Activated CD4-positive, alpha-beta T cell treated with anti-CD3 and anti-CD28 coated beads, Interleukin-2, amount 50 U/mL, for 24 hours (primary cell): Measurements from ENCODE around the gene XK.
A peak's percentile ranks its signal among the peaks of the same experiment; 100 is the strongest.
"Not testable (repeated sequence)": the region's sequence is repeated elsewhere in the genome, so short reads cannot be mapped to it uniquely, and the experiment has no call there.

Experiments
- DNase-seq, 2 donors: peaks; one replicate each; pipeline ENCODE4 v3.0.0-alpha.2; 2020; ENCODE audit warnings: low read depth in 1 of 2, low spot score in 1 of 2

Gene XK

GRCh38 chrX:37685381-37686359, at the start of gene XK:
XK (plus strand) TSS chrX:37685791; CDS start chrX:37685962, 171 bp downstream.
- DNase-seq = peak in 1 of 2 donors; percentile 8

- no peak for DNase-seq
These were observed 47.5 kb upstream of the XK start for GRCh38 chrX:37638047-37638446.

GRCh38 chrX:37640142-37640541, 45.4 kb upstream of the XK start:
- DNase-seq = no peak

- no peak for DNase-seq
These were observed 43.7 kb upstream of the XK start for GRCh38 chrX:37641859-37642258.

GRCh38 chrX:37644381-37645305, 40.9 kb upstream of the XK start:
- DNase-seq = no peak

GRCh38 chrX:37646254-37646653, 39.3 kb upstream of the XK start:
- DNase-seq = no peak

GRCh38 chrX:37650879-37651278, 34.7 kb upstream of the XK start:
- DNase-seq = not testable (repeated sequence)

- DNase-seq = no peak
These were observed 33.6 kb upstream of the XK start for GRCh38 chrX:37651921-37652452.

- DNase-seq = no peak
These were observed 32.9 kb upstream of the XK start for GRCh38 chrX:37652589-37653231.

GRCh38 chrX:37653397-37654085, 32.0 kb upstream of the XK start:
- DNase-seq = no peak

GRCh38 chrX:37658343-37659030, 27.1 kb upstream of the XK start:
- DNase-seq = no peak

GRCh38 chrX:37659047-37659446, 26.5 kb upstream of the XK start:
- DNase-seq = no peak

- no peak for DNase-seq
These were observed 23.4 kb upstream of the XK start for GRCh38 chrX:37662181-37662580.

GRCh38 chrX:37666516-37666915, 19.1 kb upstream of the XK start:
- no peak for DNase-seq

- no peak for DNase-seq
These were observed 18.4 kb upstream of the XK start for GRCh38 chrX:37667141-37667540.

GRCh38 chrX:37672563-37672962, 13.0 kb upstream of the XK start:
- DNase-seq = no peak

- no peak for DNase-seq
These were observed 8.8 kb upstream of the XK start for GRCh38 chrX:37676811-37677210.

GRCh38 chrX:37677243-37677642, 8.3 kb upstream of the XK start:
- DNase-seq = no peak

- DNase-seq = no peak
These were observed 7.8 kb upstream of the XK start for GRCh38 chrX:37677765-37678164.

GRCh38 chrX:37678574-37678973, 7.0 kb upstream of the XK start:
- DNase-seq = no peak
